Measurements from ENCODE around the gene FAM219A. TPM values are rescaled to one million over a fixed set of nuclear protein-coding genes. Genes with fewer than 3 reads are reported as not detected.

The FAM219A gene
- total RNA-seq, 1 donor from 2014 or later: 221 TPM

- no peaks in the 10 kb centered on the region for H3K4me1 Mint-ChIP-seq (ENCODE audit: low read depth, unreplicated experiment)
- H3K27me3 Mint-ChIP-seq (ENCODE audit: unreplicated experiment): no peaks in the 10 kb centered on the region
- no peaks in the 10 kb centered on the region for H3K36me3 Mint-ChIP-seq (ENCODE audit: unreplicated experiment)
- no peak for TF ChIP-seq CTCF (IDR thresholded peaks at IDR 0.05; ENCODE audit: partially characterized antibody, unreplicated experiment)
- H3K4me3 Mint-ChIP-seq (ENCODE audit: unreplicated experiment): no peak overlapping the region
- H3K9me3 Mint-ChIP-seq (ENCODE audit: unreplicated experiment): no peaks in the 10 kb centered on the region
- DNase-seq: no peak
- no peak overlapping the region for H3K27ac Mint-ChIP-seq (ENCODE audit: unreplicated experiment)
These were observed 109.0 kb downstream of the FAM219A start for GRCh38 chr9:34349324-34349723.

Other genes starting within 250 kb of the FAM219A start
- 0.78 TPM for gene KIF24, start 129.3 kb downstream of the FAM219A start, total RNA-seq (ENCODE audit: unreplicated experiment)
- gene NUDT2, start 129.0 kb downstream of the FAM219A start, total RNA-seq (ENCODE audit: unreplicated experiment): 7.2 TPM
- gene MYORG, start 81.7 kb downstream of the FAM219A start, total RNA-seq (ENCODE audit: unreplicated experiment): 4.6 TPM
- gene DNAI1, start 235 bp upstream of the FAM219A start, total RNA-seq (ENCODE audit: unreplicated experiment): 1.2 TPM
- 11.5 TPM for gene ENHO, start 64.4 kb upstream of the FAM219A start, total RNA-seq (ENCODE audit: unreplicated experiment)
- 170 TPM for gene CNTFR, start 131.2 kb upstream of the FAM219A start, total RNA-seq (ENCODE audit: unreplicated experiment)
- 12.6 TPM for gene RPP25L, start 153.5 kb upstream of the FAM219A start, total RNA-seq (ENCODE audit: unreplicated experiment)
- 119 TPM for gene DCTN3, start 161.9 kb upstream of the FAM219A start, total RNA-seq (ENCODE audit: unreplicated experiment)
- gene ARID3C, start 170.5 kb upstream of the FAM219A start, total RNA-seq (ENCODE audit: unreplicated experiment): not detected
- gene SIGMAR1, start 179.2 kb upstream of the FAM219A start, total RNA-seq (ENCODE audit: unreplicated experiment): 44.4 TPM
- gene GALT, start 188.1 kb upstream of the FAM219A start, total RNA-seq (ENCODE audit: unreplicated experiment): 57.5 TPM
- gene IL11RA, start 193.6 kb upstream of the FAM219A start, total RNA-seq (ENCODE audit: unreplicated experiment): 28.8 TPM
- 1.7 TPM for gene CCL27, start 204.1 kb upstream of the FAM219A start, total RNA-seq (ENCODE audit: unreplicated experiment)
- gene CCL19, start 232.7 kb upstream of the FAM219A start, total RNA-seq (ENCODE audit: unreplicated experiment): not detected